MM.1S (cell line): ENCODE data around the gene TNRC18.

Source experiments
- EZH2phosphoT487 ChIP-seq: fragments of 300-600 bp; sonication (generic); IDR thresholded peaks from 2 replicates; pipeline ENCODE4 v1.6.1; 2018; ENCODE audit warnings: antibody characterized with exemption, low read length
- TF ChIP-seq, protein P1 (sequence below): fragments of 300-600 bp; sonication (generic); IDR thresholded peaks from 2 replicates; pipeline ENCODE4 v1.5.1; 2016; ENCODE audit warnings: antibody characterized with exemption, low read length, mixed read lengths

GRCh38 chr7:5296611-5297226 lies 126.9 kb downstream of the TNRC18 start:
- TF ChIP-seq EZH2phosphoT487, result no peak
- TF ChIP-seq, protein P1, sequence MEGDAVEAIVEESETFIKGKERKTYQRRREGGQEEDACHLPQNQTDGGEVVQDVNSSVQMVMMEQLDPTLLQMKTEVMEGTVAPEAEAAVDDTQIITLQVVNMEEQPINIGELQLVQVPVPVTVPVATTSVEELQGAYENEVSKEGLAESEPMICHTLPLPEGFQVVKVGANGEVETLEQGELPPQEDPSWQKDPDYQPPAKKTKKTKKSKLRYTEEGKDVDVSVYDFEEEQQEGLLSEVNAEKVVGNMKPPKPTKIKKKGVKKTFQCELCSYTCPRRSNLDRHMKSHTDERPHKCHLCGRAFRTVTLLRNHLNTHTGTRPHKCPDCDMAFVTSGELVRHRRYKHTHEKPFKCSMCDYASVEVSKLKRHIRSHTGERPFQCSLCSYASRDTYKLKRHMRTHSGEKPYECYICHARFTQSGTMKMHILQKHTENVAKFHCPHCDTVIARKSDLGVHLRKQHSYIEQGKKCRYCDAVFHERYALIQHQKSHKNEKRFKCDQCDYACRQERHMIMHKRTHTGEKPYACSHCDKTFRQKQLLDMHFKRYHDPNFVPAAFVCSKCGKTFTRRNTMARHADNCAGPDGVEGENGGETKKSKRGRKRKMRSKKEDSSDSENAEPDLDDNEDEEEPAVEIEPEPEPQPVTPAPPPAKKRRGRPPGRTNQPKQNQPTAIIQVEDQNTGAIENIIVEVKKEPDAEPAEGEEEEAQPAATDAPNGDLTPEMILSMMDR, result no peak
